HepG2 (cell line): ENCODE results near the gene STXBP2. TPM values are rescaled to one million over a fixed set of nuclear protein-coding genes. Genes with fewer than 3 reads are reported as not detected.

Experiments
- CREB1 ChIP-seq, 2 experiments: fragments of 450-650 bp in 1 of 2; IDR thresholded peaks; 2 replicates each; pipeline ENCODE4 v1.6.1; 2016 to 2017; ENCODE audit warnings: control low read depth in 1 of 2, mild to moderate bottlenecking in 1 of 2, missing compliant biosample characterization in 1 of 2, missing genetic modification characterization in 1 of 2
- EED ChIP-seq: sonication (generic); formaldehyde crosslinking; IDR thresholded peaks from 2 replicates; pipeline ENCODE4 v1.5.0; 2020; ENCODE audit warnings: mild to moderate bottlenecking, missing genetic modification reagents
- FOXA3 ChIP-seq: IDR thresholded peaks from 2 replicates; pipeline ENCODE4 v1.6.1; 2016; ENCODE audit warnings: missing genetic modification reagents, missing compliant biosample characterization
- HMG20B ChIP-seq: conservative IDR thresholded peaks from 2 replicates; pipeline ENCODE4 v1.6.1; 2016; ENCODE audit warnings: missing genetic modification reagents, missing compliant biosample characterization
- MED13 ChIP-seq: sonication (generic); formaldehyde crosslinking; IDR thresholded peaks from 2 replicates; pipeline ENCODE4 v1.5.0; 2020; ENCODE audit warnings: missing genetic modification reagents
- NFIB ChIP-seq: sonication (generic); formaldehyde crosslinking; IDR thresholded peaks from 2 replicates; pipeline ENCODE4 v1.9.0; 2021; ENCODE audit warnings: missing genetic modification reagents, mild to moderate bottlenecking, borderline replicate concordance
- PRMT3 ChIP-seq: sonication (generic); formaldehyde crosslinking; IDR thresholded peaks from 2 replicates; pipeline ENCODE4 v1.8.1; 2022; ENCODE audit warnings: low read depth, mild to moderate bottlenecking, moderate library complexity, missing genetic modification reagents, borderline replicate concordance
- RXRA ChIP-seq: sonication (generic); formaldehyde crosslinking; IDR thresholded peaks from 2 replicates; pipeline ENCODE4 v1.5.1; 2020; ENCODE audit warnings: missing genetic modification reagents
- SP5 ChIP-seq: IDR thresholded peaks from 2 replicates; pipeline ENCODE4 v1.6.1; 2016; ENCODE audit warnings: low read depth, borderline replicate concordance
- TOPORS ChIP-seq: sonication (generic); formaldehyde crosslinking; IDR thresholded peaks from 2 replicates; pipeline ENCODE4 v1.8.0; 2023; ENCODE audit warnings: mild to moderate bottlenecking, missing genetic modification reagents
- TRIM24 ChIP-seq: sonication (generic); formaldehyde crosslinking; IDR thresholded peaks from 2 replicates; pipeline ENCODE4 v1.8.0; 2022; ENCODE audit warnings: mild to moderate bottlenecking, missing genetic modification reagents
- ZC3H4 ChIP-seq: sonication (generic); formaldehyde crosslinking; IDR thresholded peaks from 2 replicates; pipeline ENCODE4 v1.4.0; 2020; ENCODE audit warnings: missing genetic modification reagents, borderline replicate concordance
- ZNF383 ChIP-seq: sonication (generic); formaldehyde crosslinking; IDR thresholded peaks from 2 replicates; pipeline ENCODE4 v1.4.0; 2020; ENCODE audit warnings: missing genetic modification reagents, mild to moderate bottlenecking, borderline replicate concordance
- ZNF446 ChIP-seq: sonication (generic); formaldehyde crosslinking; IDR thresholded peaks from 2 replicates; pipeline ENCODE4 v1.5.0; 2020; ENCODE audit warnings: mild to moderate bottlenecking, missing genetic modification reagents
- ZNF644 ChIP-seq: IDR thresholded peaks from 2 replicates; pipeline ENCODE4 v1.6.1; 2016; ENCODE audit warnings: low read depth
- polyA plus RNA-seq, 8 experiments: library from polyadenylated mRNA; depleted of rRNA in 3 of 8; stranded (reverse) in 7 of 8; unstranded in 1 of 8; fragments of >200 nt; fragmentation: Illumina TruSeq in 4 of 8; extraction: Trizol in 4 of 8; gene quantifications; 2 replicates each; pipeline versions ENCODE4 v1.2.1 to v1.2.3, GENCODE V29; 2011 to 2016; ENCODE audit warnings: low read depth in 4 of 8, missing spikeins in 1 of 8, mixed read lengths in 1 of 8; ENCODE audit not compliant: insufficient read depth in 1 of 8
- total RNA-seq, 5 experiments: library from RNA; depleted of rRNA; stranded (reverse); fragments of >200 nt; fragmentation: Illumina TruSeq; extraction: Trizol; gene quantifications; 2 replicates each; pipeline ENCODE4 v1.2.3, GENCODE V29; 2016; ENCODE audit warnings: low read depth in 1 of 5
- TF ChIP-seq, protein P1 (sequence below): sonication (generic); formaldehyde crosslinking; conservative IDR thresholded peaks from 2 replicates; pipeline ENCODE4 v1.4.0; 2020; ENCODE audit warnings: mild to moderate bottlenecking, missing genetic modification reagents, moderate library complexity
- TF ChIP-seq, protein P2 (sequence below): sonication (generic); formaldehyde crosslinking; IDR thresholded peaks from 2 replicates; pipeline ENCODE4 v1.4.0; 2020; ENCODE audit warnings: low read depth, mild to moderate bottlenecking, missing genetic modification reagents

The STXBP2 gene
- total and polyA plus RNA-seq, 2 of the 13 experiments (the other 11 are each of a cell fraction or from before 2014, with no cell fraction given): 22.8 to 40.1 TPM

DNA sequence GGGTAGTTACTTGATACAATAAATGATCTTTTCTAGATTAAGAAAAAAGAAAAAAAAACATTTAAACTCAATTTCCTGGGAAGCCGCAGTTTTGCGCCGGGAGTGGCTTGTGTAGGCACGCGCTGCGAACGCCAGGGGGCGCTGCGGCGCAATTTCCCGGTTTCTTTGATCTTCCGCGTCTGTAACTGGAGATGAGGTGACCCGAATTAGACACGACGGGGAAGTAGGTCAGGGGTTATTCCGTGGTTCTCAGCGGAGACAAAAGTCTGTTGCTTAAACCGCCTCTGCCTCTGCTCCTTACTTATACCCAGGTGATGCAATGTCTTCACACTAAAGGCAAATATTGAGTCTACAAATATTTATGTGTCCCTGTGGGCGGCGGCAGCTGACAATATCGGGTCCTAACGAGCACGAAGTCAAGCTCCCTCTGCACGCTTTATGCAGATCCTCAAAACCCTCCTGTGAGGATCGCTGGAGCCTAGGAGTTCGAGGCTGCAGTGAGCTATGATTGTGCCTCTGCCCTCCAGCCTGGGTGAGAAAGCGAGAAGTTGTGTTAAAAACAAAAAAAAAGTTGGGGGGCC lies 15.2 kb downstream of the STXBP2 start (continued):
- TF ChIP-seq ZNF644 (CRISPR knock-in tag) (no peak), ZNF383 (CRISPR knock-in tag) (no peak), CREB1 (IDR thresholded peaks at IDR 0.05) (peak; percentile 64; the same call in 1 of the 2 replicates), CREB1 (CRISPR knock-in tag; IDR thresholded peaks at IDR 0.05) (peak; percentile 82), HMG20B (CRISPR knock-in tag) (peak; percentile 85), ZNF446 (CRISPR knock-in tag) (no peak), MED13 (CRISPR knock-in tag) (no peak), SP5 (CRISPR knock-in tag) (peak; percentile 89), TOPORS (CRISPR knock-in tag) (no peak), FOXA3 (CRISPR knock-in tag) (peak; percentile 94), PRMT3 (CRISPR knock-in tag) (no peak), ZC3H4 (CRISPR knock-in tag) (no peak), EED (CRISPR knock-in tag) (no peak; the same call in 1 of the 2 replicates), NFIB (CRISPR knock-in tag) (no peak), RXRA (CRISPR knock-in tag) (peak; percentile 99), TRIM24 (CRISPR knock-in tag) (peak; percentile 69; the same call in 1 of the 2 replicates)
- TF ChIP-seq, protein P1, sequence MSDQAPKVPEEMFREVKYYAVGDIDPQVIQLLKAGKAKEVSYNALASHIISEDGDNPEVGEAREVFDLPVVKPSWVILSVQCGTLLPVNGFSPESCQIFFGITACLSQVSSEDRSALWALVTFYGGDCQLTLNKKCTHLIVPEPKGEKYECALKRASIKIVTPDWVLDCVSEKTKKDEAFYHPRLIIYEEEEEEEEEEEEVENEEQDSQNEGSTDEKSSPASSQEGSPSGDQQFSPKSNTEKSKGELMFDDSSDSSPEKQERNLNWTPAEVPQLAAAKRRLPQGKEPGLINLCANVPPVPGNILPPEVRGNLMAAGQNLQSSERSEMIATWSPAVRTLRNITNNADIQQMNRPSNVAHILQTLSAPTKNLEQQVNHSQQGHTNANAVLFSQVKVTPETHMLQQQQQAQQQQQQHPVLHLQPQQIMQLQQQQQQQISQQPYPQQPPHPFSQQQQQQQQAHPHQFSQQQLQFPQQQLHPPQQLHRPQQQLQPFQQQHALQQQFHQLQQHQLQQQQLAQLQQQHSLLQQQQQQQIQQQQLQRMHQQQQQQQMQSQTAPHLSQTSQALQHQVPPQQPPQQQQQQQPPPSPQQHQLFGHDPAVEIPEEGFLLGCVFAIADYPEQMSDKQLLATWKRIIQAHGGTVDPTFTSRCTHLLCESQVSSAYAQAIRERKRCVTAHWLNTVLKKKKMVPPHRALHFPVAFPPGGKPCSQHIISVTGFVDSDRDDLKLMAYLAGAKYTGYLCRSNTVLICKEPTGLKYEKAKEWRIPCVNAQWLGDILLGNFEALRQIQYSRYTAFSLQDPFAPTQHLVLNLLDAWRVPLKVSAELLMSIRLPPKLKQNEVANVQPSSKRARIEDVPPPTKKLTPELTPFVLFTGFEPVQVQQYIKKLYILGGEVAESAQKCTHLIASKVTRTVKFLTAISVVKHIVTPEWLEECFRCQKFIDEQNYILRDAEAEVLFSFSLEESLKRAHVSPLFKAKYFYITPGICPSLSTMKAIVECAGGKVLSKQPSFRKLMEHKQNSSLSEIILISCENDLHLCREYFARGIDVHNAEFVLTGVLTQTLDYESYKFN (CRISPR knock-in tag): peak; percentile 92
- TF ChIP-seq, protein P2, sequence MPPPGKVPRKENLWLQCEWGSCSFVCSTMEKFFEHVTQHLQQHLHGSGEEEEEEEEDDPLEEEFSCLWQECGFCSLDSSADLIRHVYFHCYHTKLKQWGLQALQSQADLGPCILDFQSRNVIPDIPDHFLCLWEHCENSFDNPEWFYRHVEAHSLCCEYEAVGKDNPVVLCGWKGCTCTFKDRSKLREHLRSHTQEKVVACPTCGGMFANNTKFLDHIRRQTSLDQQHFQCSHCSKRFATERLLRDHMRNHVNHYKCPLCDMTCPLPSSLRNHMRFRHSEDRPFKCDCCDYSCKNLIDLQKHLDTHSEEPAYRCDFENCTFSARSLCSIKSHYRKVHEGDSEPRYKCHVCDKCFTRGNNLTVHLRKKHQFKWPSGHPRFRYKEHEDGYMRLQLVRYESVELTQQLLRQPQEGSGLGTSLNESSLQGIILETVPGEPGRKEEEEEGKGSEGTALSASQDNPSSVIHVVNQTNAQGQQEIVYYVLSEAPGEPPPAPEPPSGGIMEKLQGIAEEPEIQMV (CRISPR knock-in tag): no peak
